Colonic mucosa (tissue), 4 donors: Measurements from ENCODE around the gene GCLC. TPM values are rescaled to one million over a fixed set of nuclear protein-coding genes. Genes with fewer than 3 reads are reported as not detected.
A peak's percentile ranks its signal among the peaks of the same experiment; 100 is the strongest.

Experiments used
- DNase-seq: peaks from one replicate; pipeline ENCODE4 v3.0.0-alpha.2; 2020
- H3K27ac ChIP-seq: fragments of 200-600 bp; one replicate; pipeline ENCODE4 v1.8.0; 2021
- H3K27me3 ChIP-seq: fragments of 200-600 bp; one replicate; pipeline ENCODE4 v1.8.0; 2021
- H3K36me3 ChIP-seq: fragments of 200-600 bp; one replicate; pipeline ENCODE4 v1.8.0; 2021
- H3K4me1 ChIP-seq: fragments of 200-600 bp; one replicate; pipeline ENCODE4 v1.8.0; 2021; ENCODE audit warnings: mild to moderate bottlenecking
- H3K4me3 ChIP-seq: fragments of 200-600 bp; one replicate; pipeline ENCODE4 v1.8.0; 2021
- H3K9ac ChIP-seq, 2 donors: one replicate each; pipeline ENCODE4 v1.7.0; 2013; ENCODE audit warnings: control low read depth in 2 of 2, low read depth in 2 of 2, low read length in 2 of 2
- H3K9me3 ChIP-seq: fragments of 200-600 bp; one replicate; pipeline ENCODE4 v1.8.0; 2021
- CTCF ChIP-seq: fragments of 200-600 bp; IDR thresholded peaks from one replicate; pipeline ENCODE4 v1.8.0; 2022; ENCODE audit warnings: antibody characterized with exemption, mild to moderate bottlenecking
- intact Hi-C: fragments of 100-400 bp; cut with DNase I; formaldehyde crosslinking; loops from one replicate; pipeline ENCODE4 v1.14.1; 2022
- total RNA-seq, 2 donors: library from RNA; stranded (reverse); fragmentation: NEBNext Ultra II Directional in 1 of 2; extraction: Animal tissue kit (Norgen Biotek cat#: 25700) in 1 of 2; gene quantifications; one replicate each; pipeline ENCODE4 v1.2.1, GENCODE V29; 2021
- donor health status: healthy.
- donor health status: DM: no; HTN: no; CAD: no.
- donor health status: DM: no; HTN: no; CAD: no.

Gene GCLC
- total RNA-seq, 2 donors from 2014 or later, result 35.0 to 37.1 TPM

- Histone ChIP-seq H3K9me3 (no peaks in the 10 kb centered on the region), H3K27ac (no peak overlapping the region), H3K4me1 (no peaks in the 10 kb centered on the region), H3K27me3 (no peaks in the 10 kb centered on the region), H3K9ac (no peak overlapping the region), H3K4me3 (no peak overlapping the region), H3K36me3 (no peaks in the 10 kb centered on the region)
- intact Hi-C loops, result loop anchor here (2.0 to 10.0 kb wide), 3 partner anchors 154 to 462 kb away; no protein-coding TSS in a partner anchor
- TF ChIP-seq CTCF, result peak; percentile 73
- no peak for DNase-seq
Measured at GRCh38 chr6:53492860-53493634, 51.9 kb downstream of the GCLC start.

GRCh38 chr6:53487080-53487479 is 57.8 kb downstream of the GCLC start:
- Histone ChIP-seq H3K9ac (no peak overlapping the region), H3K4me3 (no peak overlapping the region), H3K36me3 (no peaks in the 10 kb centered on the region), H3K4me1 (no peaks in the 10 kb centered on the region), H3K27ac (no peak overlapping the region), H3K9me3 (no peaks in the 10 kb centered on the region), H3K27me3 (no peaks in the 10 kb centered on the region)
- no peak for TF ChIP-seq CTCF
- intact Hi-C loops, result no loop called here
- no peak for DNase-seq

GRCh38 chr6:53486679-53487078 is 58.2 kb downstream of the GCLC start:
- no peaks in the 10 kb centered on the region for H3K4me1 ChIP-seq
- no peaks in the 10 kb centered on the region for H3K27me3 ChIP-seq
- no peak overlapping the region for H3K4me3 ChIP-seq
- no peaks in the 10 kb centered on the region for H3K36me3 ChIP-seq
- no peak overlapping the region for H3K9ac ChIP-seq
- no peak overlapping the region for H3K27ac ChIP-seq
- intact Hi-C loops, result no loop called here
- TF ChIP-seq CTCF, result no peak
- no peaks in the 10 kb centered on the region for H3K9me3 ChIP-seq
- DNase-seq, result no peak

GRCh38 chr6:53484476-53485280 is 60.2 kb downstream of the GCLC start:
- TF ChIP-seq CTCF, result peak; percentile 98
- no peak overlapping the region for H3K4me3 ChIP-seq
- H3K36me3 ChIP-seq, result no peaks in the 10 kb centered on the region
- H3K4me1 ChIP-seq, result no peaks in the 10 kb centered on the region
- peak; percentile 83 for DNase-seq
- intact Hi-C loops, result loop anchor here (2.0 kb wide), 1 partner anchor 312 kb away; no protein-coding TSS in a partner anchor
- H3K9me3 ChIP-seq, result no peaks in the 10 kb centered on the region
- H3K27ac ChIP-seq, result no peak overlapping the region
- H3K27me3 ChIP-seq, result no peaks in the 10 kb centered on the region
- H3K9ac ChIP-seq, result no peak overlapping the region

GRCh38 chr6:53483423-53484353 is 61.2 kb downstream of the GCLC start:
- no peaks in the 10 kb centered on the region for H3K9me3 ChIP-seq
- no peaks in the 10 kb centered on the region for H3K27me3 ChIP-seq
- no peak for TF ChIP-seq CTCF
- H3K36me3 ChIP-seq, result no peaks in the 10 kb centered on the region
- no peak overlapping the region for H3K27ac ChIP-seq
- intact Hi-C loops, result loop anchor here (2.0 kb wide), 1 partner anchor 311 kb away; no protein-coding TSS in a partner anchor
- no peak overlapping the region for H3K9ac ChIP-seq
- peak; percentile 33 for DNase-seq
- no peaks in the 10 kb centered on the region for H3K4me1 ChIP-seq
- no peak overlapping the region for H3K4me3 ChIP-seq
